WTC11 (cell line): ENCODE data around the gene TRIM29.

Experiments
- AFF4 ChIP-seq: sonication (generic); formaldehyde crosslinking; IDR thresholded peaks from 2 replicates; pipeline ENCODE4 v1.8.1; 2023; ENCODE audit warnings: mild to moderate bottlenecking, missing genetic modification reagents, borderline replicate concordance
- ATF2 ChIP-seq: sonication (generic); formaldehyde crosslinking; IDR thresholded peaks from 2 replicates; pipeline ENCODE4 v1.8.1; 2022; ENCODE audit warnings: low read depth, missing genetic modification reagents, borderline replicate concordance
- ATF6 ChIP-seq: sonication (generic); formaldehyde crosslinking; IDR thresholded peaks from 2 replicates; pipeline ENCODE4 v1.8.1; 2023; ENCODE audit warnings: mild to moderate bottlenecking, missing genetic modification reagents
- CREB1 ChIP-seq: sonication (generic); formaldehyde crosslinking; IDR thresholded peaks from 2 replicates; pipeline ENCODE4 v1.8.0; 2023; ENCODE audit warnings: mild to moderate bottlenecking, missing genetic modification reagents
- CTCF ChIP-seq: fragments of 200-600 bp; IDR thresholded peaks from 2 replicates; pipeline ENCODE4 v1.8.0; 2022; ENCODE audit warnings: antibody characterized with exemption
- E2F5 ChIP-seq: sonication (generic); formaldehyde crosslinking; IDR thresholded peaks from 2 replicates; pipeline ENCODE4 v1.8.1; 2022; ENCODE audit warnings: mild to moderate bottlenecking, moderate library complexity, missing genetic modification reagents
- ELF4 ChIP-seq: sonication (generic); formaldehyde crosslinking; IDR thresholded peaks from 2 replicates; pipeline ENCODE4 v1.8.1; 2022; ENCODE audit warnings: low read depth, mild to moderate bottlenecking, moderate library complexity, missing genetic modification reagents
- MAX ChIP-seq: sonication (generic); formaldehyde crosslinking; IDR thresholded peaks from 2 replicates; pipeline ENCODE4 v1.8.0; 2022; ENCODE audit warnings: mild to moderate bottlenecking, missing genetic modification reagents
- NR3C1 ChIP-seq: sonication (generic); formaldehyde crosslinking; conservative IDR thresholded peaks from 2 replicates; pipeline ENCODE4 v1.8.1; 2023; ENCODE audit warnings: low read depth, mild to moderate bottlenecking, missing genetic modification reagents
- SOX15 ChIP-seq: fragments of 250-450 bp; sonication (Bioruptor Pico); IDR thresholded peaks from 2 replicates; pipeline ENCODE4 v1.9.0; 2021; ENCODE audit warnings: mild to moderate bottlenecking
- TCF7 ChIP-seq: sonication (generic); formaldehyde crosslinking; IDR thresholded peaks from 2 replicates; pipeline ENCODE4 v1.8.0; 2022; ENCODE audit warnings: mild to moderate bottlenecking, low read depth, missing genetic modification reagents, moderate library complexity
- USF2 ChIP-seq: sonication (generic); formaldehyde crosslinking; IDR thresholded peaks from 2 replicates; pipeline ENCODE4 v1.8.1; 2023; ENCODE audit warnings: mild to moderate bottlenecking, missing genetic modification reagents, moderate library complexity
- ZNF281 ChIP-seq: sonication (generic); formaldehyde crosslinking; IDR thresholded peaks from 2 replicates; pipeline ENCODE4 v1.8.0; 2023; ENCODE audit warnings: mild to moderate bottlenecking, missing genetic modification reagents
- ZNF512 ChIP-seq: sonication (generic); formaldehyde crosslinking; IDR thresholded peaks from 2 replicates; pipeline ENCODE4 v1.8.1; 2022; ENCODE audit warnings: missing genetic modification reagents, borderline replicate concordance

- TF ChIP-seq MAX (CRISPR knock-in tag) (no peak), CTCF (no peak), E2F5 (CRISPR knock-in tag) (no peak), ATF2 (CRISPR knock-in tag) (no peak), SOX15 (CRISPR knock-in tag) (no peak), ZNF281 (no peak), CREB1 (no peak), USF2 (CRISPR knock-in tag) (no peak), AFF4 (no peak), ELF4 (CRISPR knock-in tag) (no peak), TCF7 (no peak), ZNF512 (CRISPR knock-in tag) (no peak), ATF6 (CRISPR knock-in tag) (no peak), NR3C1 (no peak)
Measured at GRCh38 chr11:120121336-120121735, 16.6 kb downstream of the TRIM29 start.
